OCI-LY1 (cell line): ENCODE measurements around the gene GADD45B.

ENCODE experiments used
- EZH2 ChIP-seq: fragments of 200-600 bp; sonication (generic), shearing (Covaris generic); IDR thresholded peaks from 2 replicates; pipeline ENCODE4 v1.8.0; 2017; ENCODE audit warnings: borderline replicate concordance, mixed run types, mild to moderate bottlenecking, antibody characterized with exemption, low read length, moderate library complexity, mixed read lengths
- TF ChIP-seq, protein P1 (sequence below): fragments of 200-600 bp; sonication (generic), shearing (Covaris generic); IDR thresholded peaks from 2 replicates; pipeline ENCODE4 v1.5.1; 2017; ENCODE audit warnings: mild to moderate bottlenecking, antibody characterized with exemption, low read length, moderate library complexity, mixed read lengths

DNA sequence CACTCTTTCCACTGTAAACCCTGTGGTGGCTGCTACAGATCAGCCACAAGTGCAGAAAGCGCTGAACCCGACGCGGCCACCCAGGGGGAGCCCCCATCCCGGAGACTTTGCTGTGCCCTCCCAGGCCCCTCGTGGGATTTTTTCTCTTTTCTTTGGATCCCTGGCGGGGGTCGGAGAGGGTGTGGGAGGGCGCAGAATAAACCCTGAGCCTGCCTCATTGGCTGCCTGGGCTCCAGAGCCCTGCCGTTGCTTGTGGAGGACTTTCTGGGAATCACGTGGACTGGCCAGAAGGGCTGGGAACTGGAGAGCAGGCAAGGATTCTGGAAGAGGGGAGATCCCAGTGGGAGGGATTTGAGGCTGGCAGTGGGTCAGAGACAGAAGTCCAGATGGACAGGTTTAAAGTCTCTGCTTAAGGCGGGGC lies 24.9 kb downstream of the GADD45B start:
- TF ChIP-seq, protein P1, sequence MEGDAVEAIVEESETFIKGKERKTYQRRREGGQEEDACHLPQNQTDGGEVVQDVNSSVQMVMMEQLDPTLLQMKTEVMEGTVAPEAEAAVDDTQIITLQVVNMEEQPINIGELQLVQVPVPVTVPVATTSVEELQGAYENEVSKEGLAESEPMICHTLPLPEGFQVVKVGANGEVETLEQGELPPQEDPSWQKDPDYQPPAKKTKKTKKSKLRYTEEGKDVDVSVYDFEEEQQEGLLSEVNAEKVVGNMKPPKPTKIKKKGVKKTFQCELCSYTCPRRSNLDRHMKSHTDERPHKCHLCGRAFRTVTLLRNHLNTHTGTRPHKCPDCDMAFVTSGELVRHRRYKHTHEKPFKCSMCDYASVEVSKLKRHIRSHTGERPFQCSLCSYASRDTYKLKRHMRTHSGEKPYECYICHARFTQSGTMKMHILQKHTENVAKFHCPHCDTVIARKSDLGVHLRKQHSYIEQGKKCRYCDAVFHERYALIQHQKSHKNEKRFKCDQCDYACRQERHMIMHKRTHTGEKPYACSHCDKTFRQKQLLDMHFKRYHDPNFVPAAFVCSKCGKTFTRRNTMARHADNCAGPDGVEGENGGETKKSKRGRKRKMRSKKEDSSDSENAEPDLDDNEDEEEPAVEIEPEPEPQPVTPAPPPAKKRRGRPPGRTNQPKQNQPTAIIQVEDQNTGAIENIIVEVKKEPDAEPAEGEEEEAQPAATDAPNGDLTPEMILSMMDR, result no peak
- no peak for TF ChIP-seq EZH2
